Lower leg skin (tissue), 4 donors: Measurements from ENCODE around the gene ADORA1. TPM values are rescaled to one million over a fixed set of nuclear protein-coding genes. Genes with fewer than 3 reads are reported as not detected.

Experiments used
- DNase-seq, 2 donors: peaks; one replicate each; pipeline ENCODE4 v3.0.0-alpha.2; 2019; ENCODE audit warnings: low spot score in 2 of 2
- H3K4me3 ChIP-seq: fragments of 200-600 bp; sonication (generic); 2 replicates; pipeline ENCODE4 v1.5.1; 2017; ENCODE audit warnings: mild to moderate bottlenecking, low read depth; ENCODE audit not compliant: poor library complexity, severe bottlenecking
- CTCF ChIP-seq, 3 donors: fragments of 450-650 bp; IDR thresholded peaks; one replicate each; pipeline ENCODE4 v1.5.1; 2016; ENCODE audit warnings: antibody characterized with exemption in 3 of 3, mild to moderate bottlenecking in 3 of 3, moderate library complexity in 2 of 3
- POLR2A ChIP-seq, 2 donors: fragments of 450-650 bp; IDR thresholded peaks; one replicate each; pipeline ENCODE4 v1.6.1; 2016 to 2017; ENCODE audit warnings: antibody characterized with exemption in 2 of 2, mild to moderate bottlenecking in 1 of 2, moderate library complexity in 1 of 2
- WGBS, 2 donors: methylation state at CpG; one replicate each; pipeline ENCODE4 v1.1.5; 2018; 5-methylcytosine and 5-hydroxymethylcytosine counted together
- intact Hi-C: fragments of 100-400 bp; cut with DNase I; formaldehyde crosslinking; loops from one replicate; pipeline ENCODE4 v1.15.0; 2023; ENCODE audit warnings: low total_unique reads
- total RNA-seq, 4 donors: library from RNA; depleted of rRNA; stranded (reverse); fragments of >200 nt; gene quantifications; one replicate each; pipeline ENCODE4 v1.1.0, GENCODE V29; 2016

The ADORA1 gene
- total RNA-seq, 4 donors from 2014 or later = 1.8 to 7.7 (median 5.3) TPM

- intact Hi-C loops = no loop called here
- H3K4me3 ChIP-seq = no peak overlapping the region
- WGBS, 2 donors = 68 to 76% methylated on average over 11 of the region's 11 CpGs
- DNase-seq = no peak
- TF ChIP-seq CTCF (IDR thresholded peaks at IDR 0.05) (no peak), POLR2A (IDR thresholded peaks at IDR 0.05) (no peak)
Observed at GRCh38 chr1:203143641-203144040, 16.1 kb downstream of the ADORA1 start.

- no peak for DNase-seq
- TF ChIP-seq CTCF (IDR thresholded peaks at IDR 0.05) (no peak), POLR2A (IDR thresholded peaks at IDR 0.05) (no peak)
- intact Hi-C loops = no loop called here
- WGBS, 2 donors = 60 to 72% methylated on average over 6 of the region's 6 CpGs
- H3K4me3 ChIP-seq = no peak overlapping the region
Observed at GRCh38 chr1:203144661-203145060, 17.1 kb downstream of the ADORA1 start.

- intact Hi-C loops = no loop called here
- no peak for DNase-seq
- 66 to 83% methylated on average over 9 to 13 of the region's 13 CpGs for WGBS, 2 donors
- H3K4me3 ChIP-seq = no peak overlapping the region
- TF ChIP-seq CTCF (IDR thresholded peaks at IDR 0.05) (no peak), POLR2A (IDR thresholded peaks at IDR 0.05) (no peak)
Observed at GRCh38 chr1:203145321-203146041, 18.0 kb downstream of the ADORA1 start.

GRCh38 chr1:203146042-203146369 is 18.5 kb downstream of the ADORA1 start:
- no peak for DNase-seq
- no peak overlapping the region for H3K4me3 ChIP-seq
- TF ChIP-seq POLR2A (IDR thresholded peaks at IDR 0.05) (no peak), CTCF (IDR thresholded peaks at IDR 0.05) (no peak)
- WGBS, 2 donors = 92 to 100% methylated on average over 2 of the region's 2 CpGs
- intact Hi-C loops = no loop called here

- no peak overlapping the region for H3K4me3 ChIP-seq
- intact Hi-C loops = no loop called here
- DNase-seq = no peak
- TF ChIP-seq POLR2A (IDR thresholded peaks at IDR 0.05) = no peak
- WGBS, 2 donors = 83 to 86% methylated on average over 7 of the region's 7 CpGs
Observed at GRCh38 chr1:203146537-203146936, 19.0 kb downstream of the ADORA1 start.

- 74 to 78% methylated on average over 5 of the region's 5 CpGs for WGBS, 2 donors
- intact Hi-C loops = no loop called here
- no peak overlapping the region for H3K4me3 ChIP-seq
- TF ChIP-seq POLR2A (IDR thresholded peaks at IDR 0.05) (no peak), CTCF (IDR thresholded peaks at IDR 0.05) (no peak)
- DNase-seq = no peak
Observed at GRCh38 chr1:203147376-203147775, 19.9 kb downstream of the ADORA1 start.
